Measurements from ENCODE around the gene TRABD2B. TPM values are rescaled to one million over a fixed set of nuclear protein-coding genes. Genes with fewer than 3 reads are reported as not detected.

The TRABD2B gene
- total RNA-seq, 1 donor from 2014 or later: 6.7 TPM

DNA sequence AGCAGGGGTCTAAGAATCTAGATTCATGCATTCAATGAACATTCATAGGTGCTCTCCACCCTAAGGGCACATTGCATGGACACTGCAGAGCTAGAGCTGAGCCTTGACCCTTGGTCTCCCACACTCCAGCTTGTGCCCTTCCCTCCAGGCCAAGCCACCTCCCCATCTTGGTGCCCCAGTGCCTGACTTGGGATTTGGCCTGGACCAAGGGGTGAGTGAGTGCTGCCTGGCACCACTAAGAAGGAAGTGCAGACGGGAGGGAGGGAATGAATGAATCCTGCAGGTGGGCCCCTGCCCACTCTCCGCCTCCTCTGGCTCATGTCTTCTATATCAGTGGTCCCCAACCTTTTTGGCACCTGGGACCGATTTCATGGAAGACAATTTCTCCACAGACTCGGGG, 146.7 kb downstream of the TRABD2B start:
- H3K27ac Mint-ChIP-seq: no peak overlapping the region
- TF ChIP-seq, protein P1, sequence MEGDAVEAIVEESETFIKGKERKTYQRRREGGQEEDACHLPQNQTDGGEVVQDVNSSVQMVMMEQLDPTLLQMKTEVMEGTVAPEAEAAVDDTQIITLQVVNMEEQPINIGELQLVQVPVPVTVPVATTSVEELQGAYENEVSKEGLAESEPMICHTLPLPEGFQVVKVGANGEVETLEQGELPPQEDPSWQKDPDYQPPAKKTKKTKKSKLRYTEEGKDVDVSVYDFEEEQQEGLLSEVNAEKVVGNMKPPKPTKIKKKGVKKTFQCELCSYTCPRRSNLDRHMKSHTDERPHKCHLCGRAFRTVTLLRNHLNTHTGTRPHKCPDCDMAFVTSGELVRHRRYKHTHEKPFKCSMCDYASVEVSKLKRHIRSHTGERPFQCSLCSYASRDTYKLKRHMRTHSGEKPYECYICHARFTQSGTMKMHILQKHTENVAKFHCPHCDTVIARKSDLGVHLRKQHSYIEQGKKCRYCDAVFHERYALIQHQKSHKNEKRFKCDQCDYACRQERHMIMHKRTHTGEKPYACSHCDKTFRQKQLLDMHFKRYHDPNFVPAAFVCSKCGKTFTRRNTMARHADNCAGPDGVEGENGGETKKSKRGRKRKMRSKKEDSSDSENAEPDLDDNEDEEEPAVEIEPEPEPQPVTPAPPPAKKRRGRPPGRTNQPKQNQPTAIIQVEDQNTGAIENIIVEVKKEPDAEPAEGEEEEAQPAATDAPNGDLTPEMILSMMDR (conservative IDR thresholded peaks at IDR 0.05): no peak
- peaks cover 3% of the 10 kb centered on the region for H3K36me3 Mint-ChIP-seq
- H3K27me3 Mint-ChIP-seq: peaks cover 43% of the 10 kb centered on the region
- no peaks in the 10 kb centered on the region for H3K9me3 Mint-ChIP-seq
- H3K4me1 Mint-ChIP-seq (ENCODE audit: unreplicated experiment): peaks cover 28% of the 10 kb centered on the region
- no peak for DNase-seq (ENCODE audit: extremely low spot score, unreplicated experiment)
- H3K4me3 Mint-ChIP-seq: no peak overlapping the region

DNA sequence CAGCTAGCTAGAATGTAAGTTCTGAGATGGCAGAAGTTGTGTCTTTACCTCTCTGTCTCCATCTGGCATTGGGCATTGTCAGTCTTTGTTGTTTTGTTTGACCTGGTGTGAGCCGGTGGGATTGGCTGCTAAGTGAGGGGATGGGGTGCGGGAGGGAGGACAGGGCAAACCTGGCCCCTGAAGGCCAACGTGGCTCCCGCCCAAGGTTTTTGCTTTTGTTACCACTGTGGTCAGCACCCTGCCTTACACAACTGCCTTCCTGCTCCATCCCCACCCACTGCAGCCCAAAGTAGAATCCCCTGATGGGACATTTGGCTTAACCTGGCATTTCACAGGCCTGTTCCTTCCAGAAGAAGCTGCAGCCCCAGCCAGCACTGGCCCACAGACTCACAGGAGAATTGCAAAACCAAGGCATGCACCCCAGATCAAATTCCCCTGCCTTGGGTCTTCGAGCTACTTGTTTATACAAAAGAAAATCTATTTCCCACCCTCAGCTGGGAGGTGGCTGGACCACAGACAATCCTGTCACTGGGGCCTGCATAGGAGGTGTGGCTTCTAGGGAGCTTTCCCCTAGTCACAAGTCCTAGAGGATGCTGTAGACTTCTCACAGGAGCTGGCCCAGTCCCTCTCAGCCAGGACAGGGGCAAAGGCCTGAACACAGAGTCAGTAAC, 147.5 kb downstream of the TRABD2B start:
- TF ChIP-seq, protein P1 (conservative IDR thresholded peaks at IDR 0.05): no peak
- peaks cover 3% of the 10 kb centered on the region for H3K36me3 Mint-ChIP-seq
- peaks cover 42% of the 10 kb centered on the region for H3K27me3 Mint-ChIP-seq
- H3K4me3 Mint-ChIP-seq: no peak overlapping the region
- H3K27ac Mint-ChIP-seq: no peak overlapping the region
- no peaks in the 10 kb centered on the region for H3K9me3 Mint-ChIP-seq
- peaks cover 25% of the 10 kb centered on the region for H3K4me1 Mint-ChIP-seq (ENCODE audit: unreplicated experiment)
- no peak for DNase-seq (ENCODE audit: extremely low spot score, unreplicated experiment)

DNA sequence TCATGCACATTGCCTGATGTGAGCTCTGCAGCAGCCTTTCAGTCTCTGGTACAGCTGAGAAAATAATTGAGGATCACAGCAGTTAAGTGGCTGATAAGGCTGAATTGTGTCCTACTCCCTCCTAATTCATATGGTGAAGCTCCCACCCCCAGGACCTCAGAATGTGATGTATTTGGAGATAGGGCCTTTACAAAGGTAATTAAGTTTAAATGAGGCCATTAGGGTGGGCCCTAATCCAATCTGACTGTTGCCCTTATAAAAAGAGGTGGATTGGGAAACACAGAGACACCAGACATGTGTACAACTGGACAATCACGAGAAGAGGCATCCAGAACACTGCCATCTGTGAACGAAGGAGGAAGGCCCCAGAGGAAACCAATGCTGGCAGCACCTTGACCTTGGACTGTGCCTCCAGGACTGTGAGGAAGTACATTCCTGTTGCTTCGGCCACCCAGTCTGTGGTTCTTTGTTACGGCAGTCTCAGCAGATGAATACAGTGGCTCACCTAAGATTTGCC, 148.1 kb downstream of the TRABD2B start:
- H3K27me3 Mint-ChIP-seq: peaks cover 39% of the 10 kb centered on the region
- H3K9me3 Mint-ChIP-seq: no peaks in the 10 kb centered on the region
- H3K4me1 Mint-ChIP-seq (ENCODE audit: unreplicated experiment): peaks cover 28% of the 10 kb centered on the region
- H3K27ac Mint-ChIP-seq: no peak overlapping the region
- H3K4me3 Mint-ChIP-seq: no peak overlapping the region
- no peak for DNase-seq (ENCODE audit: extremely low spot score, unreplicated experiment)
- H3K36me3 Mint-ChIP-seq: peaks cover 3% of the 10 kb centered on the region
- TF ChIP-seq, protein P1 (conservative IDR thresholded peaks at IDR 0.05): no peak

DNA sequence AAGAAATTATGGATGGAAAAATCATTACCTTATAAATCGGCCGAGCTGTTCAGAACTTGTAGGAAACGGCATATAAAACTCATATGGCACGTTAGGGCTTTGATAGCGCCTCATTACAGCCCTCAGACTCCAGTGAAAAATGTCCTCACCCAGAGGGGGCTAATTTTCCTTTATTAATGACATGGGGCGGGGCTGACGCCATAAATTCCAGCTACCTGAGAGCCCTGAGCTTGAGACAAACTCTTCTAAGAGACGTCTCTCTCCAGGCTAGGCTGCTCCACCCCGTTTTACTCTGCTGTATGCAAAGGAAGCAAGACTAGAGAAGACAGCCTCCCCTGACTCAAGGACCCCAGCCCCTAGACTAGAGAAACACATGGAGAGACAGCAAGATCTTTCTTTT, 149.4 kb downstream of the TRABD2B start:
- TF ChIP-seq, protein P1 (conservative IDR thresholded peaks at IDR 0.05): no peak
- H3K9me3 Mint-ChIP-seq: no peaks in the 10 kb centered on the region
- no peak for DNase-seq (ENCODE audit: extremely low spot score, unreplicated experiment)
- peaks cover 34% of the 10 kb centered on the region for H3K4me1 Mint-ChIP-seq (ENCODE audit: unreplicated experiment)
- no peaks in the 10 kb centered on the region for H3K36me3 Mint-ChIP-seq
- no peak overlapping the region for H3K27ac Mint-ChIP-seq
- H3K4me3 Mint-ChIP-seq: no peak overlapping the region
- H3K27me3 Mint-ChIP-seq: peaks cover 43% of the 10 kb centered on the region

DNA sequence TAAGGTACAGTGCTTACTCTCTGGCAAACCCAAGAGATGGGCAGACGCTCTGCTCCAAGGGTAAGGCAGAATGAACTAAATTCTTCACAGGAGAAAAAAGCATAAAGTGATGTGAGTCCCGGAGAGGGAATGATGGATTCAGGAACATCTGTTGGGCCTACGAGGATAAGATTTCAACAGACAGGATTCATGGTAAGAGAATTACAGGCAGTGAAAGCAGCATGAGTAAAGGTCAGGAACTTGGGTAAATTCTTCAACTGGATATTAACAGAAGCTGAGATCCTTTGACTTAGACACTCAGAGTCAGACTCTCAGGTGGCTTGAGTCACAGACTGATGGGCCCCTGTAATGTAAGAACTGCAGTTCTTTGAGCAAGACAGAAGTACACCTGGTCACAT, 152.6 kb downstream of the TRABD2B start:
- Mint-ChIP-seq H3K4me1 (ENCODE audit: unreplicated experiment) (peaks cover 58% of the 10 kb centered on the region), H3K9me3 (no peaks in the 10 kb centered on the region), H3K27ac (no peak overlapping the region), H3K36me3 (no peaks in the 10 kb centered on the region), H3K27me3 (peaks cover 44% of the 10 kb centered on the region), H3K4me3 (no peak overlapping the region)
- TF ChIP-seq, protein P1 (conservative IDR thresholded peaks at IDR 0.05): no peak
- DNase-seq (ENCODE audit: extremely low spot score, unreplicated experiment): no peak

Data from type B pancreatic cell (in vitro differentiated cells).